Measurements from ENCODE around the gene PSMD13. TPM values are rescaled to one million over a fixed set of nuclear protein-coding genes. Genes with fewer than 3 reads are reported as not detected.
A peak's percentile ranks its signal among the peaks of the same experiment; 100 is the strongest.
"Not testable (repeated sequence)": the region's sequence is repeated elsewhere in the genome, so short reads cannot be mapped to it uniquely, and the experiment has no call there.

PSMD13 gene
- polyA plus RNA-seq, 6 donors from 2014 or later, result 193 to 258 (median 215) TPM

GRCh38 chr11:281486-282161 lies 44.8 kb downstream of the PSMD13 start:
- peaks cover 16 to 57% (median 24%) of the 10 kb centered on the region in 3 donors for H3K27me3 Mint-ChIP-seq
- H3K4me3 Mint-ChIP-seq, result peak overlapping the region; percentile 65 to 85 (median 78)
- H3K4me1 Mint-ChIP-seq, result peaks cover 31 to 39% (median 34%) of the 10 kb centered on the region in 3 donors
- DNase-seq (no peak), ATAC-seq (ENCODE audit: low read depth in 2 of 2) (no peak)
- H3K36me3 Mint-ChIP-seq, result peaks cover 0 to 2% of the 10 kb centered on the region in 2 donors
- peaks cover 0 to 2% (median 0%) of the 10 kb centered on the region in 7 donors for H3K9me3 Mint-ChIP-seq
- H3K27ac Mint-ChIP-seq, result peak overlapping the region in 5 of 6 donors; percentile 36 to 94 (median 73)

GRCh38 chr11:282171-282570 lies 45.4 kb downstream of the PSMD13 start:
- ATAC-seq (ENCODE audit: low read depth in 2 of 2) (no peak), DNase-seq (no peak)
- Mint-ChIP-seq H3K36me3 (no peaks in the 10 kb centered on the region), H3K27ac (peak overlapping the region in 2 of 6 donors; percentile 10 to 94), H3K9me3 (peaks cover 0 to 2% (median 0%) of the 10 kb centered on the region in 7 donors), H3K4me3 (peak overlapping the region in 6 of 8 donors; percentile 59 to 80 (median 70)), H3K27me3 (peaks cover 16 to 62% (median 30%) of the 10 kb centered on the region in 3 donors), H3K4me1 (peaks cover 34 to 44% (median 39%) of the 10 kb centered on the region in 3 donors)

GRCh38 chr11:282630-283360 lies 46.0 kb downstream of the PSMD13 start:
- Mint-ChIP-seq H3K36me3 (no peaks in the 10 kb centered on the region), H3K9me3 (peaks cover 0 to 2% (median 0%) of the 10 kb centered on the region in 7 donors), H3K27ac (no peak overlapping the region), H3K4me3 (peak overlapping the region in 4 of 8 donors; percentile 37 to 77 (median 58)), H3K4me1 (peaks cover 35 to 44% (median 44%) of the 10 kb centered on the region in 3 donors), H3K27me3 (peaks cover 16 to 67% (median 32%) of the 10 kb centered on the region in 3 donors)
- no peak for ATAC-seq (ENCODE audit: low read depth in 2 of 2)
- no peak for DNase-seq

- no peak for DNase-seq
- peak overlapping the region in 1 of 6 donors; percentile 84 for H3K27ac Mint-ChIP-seq
- no peaks in the 10 kb centered on the region for H3K36me3 Mint-ChIP-seq
- ATAC-seq (ENCODE audit: low read depth in 2 of 2), result no peak
- peak overlapping the region in 2 of 8 donors; percentile 37 to 73 for H3K4me3 Mint-ChIP-seq
- peaks cover 0 to 2% (median 0%) of the 10 kb centered on the region in 7 donors for H3K9me3 Mint-ChIP-seq
- H3K4me1 Mint-ChIP-seq, result peaks cover 38 to 47% (median 43%) of the 10 kb centered on the region in 3 donors
- H3K27me3 Mint-ChIP-seq, result peaks cover 16 to 70% (median 32%) of the 10 kb centered on the region in 3 donors
These were observed 46.8 kb downstream of the PSMD13 start for GRCh38 chr11:283405-284104.

- Mint-ChIP-seq H3K9me3 (peaks cover 0 to 2% (median 0%) of the 10 kb centered on the region in 7 donors), H3K27me3 (peaks cover 16 to 70% (median 32%) of the 10 kb centered on the region in 3 donors), H3K4me1 (peaks cover 35 to 44% (median 41%) of the 10 kb centered on the region in 3 donors), H3K36me3 (no peaks in the 10 kb centered on the region), H3K27ac (no peak overlapping the region), H3K4me3 (no peak overlapping the region)
- ATAC-seq (ENCODE audit: low read depth in 2 of 2) (no peak), DNase-seq (no peak)
These were observed 47.6 kb downstream of the PSMD13 start for GRCh38 chr11:284105-285020.

GRCh38 chr11:285021-285893 lies 48.5 kb downstream of the PSMD13 start:
- Mint-ChIP-seq H3K27ac (peak overlapping the region in 3 of 6 donors; percentile 32 to 82 (median 33)), H3K27me3 (peaks cover 16 to 65% (median 32%) of the 10 kb centered on the region in 3 donors), H3K4me3 (peak overlapping the region in 1 of 8 donors; percentile 58), H3K9me3 (no peaks in the 10 kb centered on the region), H3K4me1 (peaks cover 37 to 47% (median 45%) of the 10 kb centered on the region in 3 donors), H3K36me3 (no peaks in the 10 kb centered on the region)
- ATAC-seq (ENCODE audit: low read depth in 2 of 2) (no peak), DNase-seq (no peak)

GRCh38 chr11:285894-286220 lies 49.1 kb downstream of the PSMD13 start:
- no peaks in the 10 kb centered on the region for H3K9me3 Mint-ChIP-seq
- no peak overlapping the region for H3K27ac Mint-ChIP-seq
- peak overlapping the region in 1 of 8 donors; percentile 75 for H3K4me3 Mint-ChIP-seq
- peaks cover 16 to 62% (median 32%) of the 10 kb centered on the region in 3 donors for H3K27me3 Mint-ChIP-seq
- peaks cover 0 to 2% of the 10 kb centered on the region in 2 donors for H3K36me3 Mint-ChIP-seq
- peaks cover 35 to 45% (median 43%) of the 10 kb centered on the region in 3 donors for H3K4me1 Mint-ChIP-seq
- no peak for DNase-seq
- ATAC-seq (ENCODE audit: low read depth in 2 of 2), result no peak

GRCh38 chr11:286977-287820 lies 50.4 kb downstream of the PSMD13 start:
- Mint-ChIP-seq H3K27me3 (peaks cover 11 to 49% (median 24%) of the 10 kb centered on the region in 3 donors), H3K4me3 (peak overlapping the region; percentile 79 to 93 (median 86)), H3K4me1 (peaks cover 21 to 36% (median 32%) of the 10 kb centered on the region in 3 donors), H3K27ac (peak overlapping the region in 3 of 6 donors; percentile 3 to 90 (median 88))
- not testable (repeated sequence) for ATAC-seq (ENCODE audit: low read depth in 2 of 2); H3K36me3 Mint-ChIP-seq; H3K9me3 Mint-ChIP-seq; DNase-seq

GRCh38 chr11:287821-288477 lies 51.2 kb downstream of the PSMD13 start:
- Mint-ChIP-seq H3K4me3 (peak overlapping the region; percentile 84 to 93 (median 88)), H3K4me1 (peaks cover 15 to 28% (median 27%) of the 10 kb centered on the region in 3 donors), H3K36me3 (peaks cover 0 to 10% of the 10 kb centered on the region in 2 donors), H3K27ac (peak overlapping the region in 5 of 6 donors; percentile 63 to 95 (median 86)), H3K9me3 (no peaks in the 10 kb centered on the region), H3K27me3 (peaks cover 11 to 41% (median 17%) of the 10 kb centered on the region in 3 donors)
- DNase-seq (no peak), ATAC-seq (ENCODE audit: low read depth in 2 of 2) (peak in 1 of 2 donors; percentile 4)

- Mint-ChIP-seq H3K27me3 (peaks cover 6 to 33% (median 15%) of the 10 kb centered on the region in 3 donors), H3K4me3 (peak within 1 kb of the TSS; percentile 85 to 93 (median 88)), H3K27ac (peak within 1 kb of the TSS; percentile 63 to 95 (median 87)), H3K9me3 (no peaks in the 10 kb centered on the region), H3K36me3 (peaks cover 0 to 10% of the 10 kb centered on the region in 2 donors), H3K4me1 (peaks cover 15 to 27% (median 27%) of the 10 kb centered on the region in 3 donors)
- DNase-seq (peak; percentile 55), ATAC-seq (ENCODE audit: low read depth in 2 of 2) (peak; percentile 75 to 76)
These were observed 52.0 kb downstream of the PSMD13 start, which contains the start of gene PGGHG for GRCh38 chr11:288478-289397. Gene PGGHG (plus strand): TSS chr11:289126. CDS start chr11:289817, 691 bp downstream.

All from naive B cell (primary cell).